GM23248 (cell line): ENCODE data around the gene KCNJ6.

ENCODE experiments used
- EZH2 ChIP-seq: fragments of 200-600 bp; sonication (generic); IDR thresholded peaks from 2 replicates; pipeline ENCODE4 v1.6.1; 2018; ENCODE audit warnings: antibody characterized with exemption, mild to moderate bottlenecking; ENCODE audit not compliant: insufficient read depth, poor library complexity, severe bottlenecking
- EZH2phosphoT487 ChIP-seq: fragments of 200-600 bp; sonication (generic); IDR thresholded peaks from 2 replicates; pipeline ENCODE4 v1.6.1; 2018; ENCODE audit warnings: antibody characterized with exemption, moderate library complexity, mild to moderate bottlenecking, low read depth; ENCODE audit not compliant: insufficient read depth

DNA sequence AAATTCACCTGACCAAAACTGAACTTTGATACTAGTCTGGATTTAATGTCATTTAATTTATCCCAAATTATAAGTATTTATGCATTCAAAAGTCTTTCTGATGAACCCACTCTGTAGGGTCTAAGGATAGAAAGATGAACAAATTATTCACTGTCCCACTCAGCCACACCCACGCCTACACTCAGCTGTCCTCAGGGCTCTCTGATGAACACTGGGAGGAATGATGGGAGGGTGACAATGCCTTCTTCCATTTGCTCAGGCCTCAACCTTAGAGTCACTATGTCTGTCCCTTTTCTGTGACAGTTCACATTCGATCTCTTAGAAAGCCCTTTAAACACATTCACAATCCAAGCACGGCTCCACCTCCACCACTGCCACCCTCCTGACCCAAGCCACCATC, 41.8 kb downstream of the KCNJ6 start:
- no peak for TF ChIP-seq EZH2
- TF ChIP-seq EZH2phosphoT487: no peak
